Neuronal stem cell (in vitro differentiated cells): ENCODE results near the gene CD59.

Source experiments
- DNase-seq: peaks from one replicate; pipeline ENCODE4 v3.0.0-alpha.2; 2013; ENCODE audit warnings: low spot score
- H2AFZ ChIP-seq: one replicate; pipeline ENCODE4 v1.6.1; 2013; ENCODE audit warnings: mild to moderate bottlenecking, low read length, inconsistent platforms
- H2AK5ac ChIP-seq: 2 replicates; pipeline ENCODE4 v1.6.1; 2013; ENCODE audit warnings: low read depth, mild to moderate bottlenecking, inconsistent platforms, low read length, moderate library complexity, mixed read lengths
- H2BK120ac ChIP-seq: 2 replicates; pipeline ENCODE4 v1.6.1; 2013; ENCODE audit warnings: low read depth, mild to moderate bottlenecking, inconsistent platforms, low read length, moderate library complexity, mixed read lengths
- H2BK12ac ChIP-seq: one replicate; pipeline ENCODE4 v1.6.1; 2013; ENCODE audit warnings: low read length, inconsistent platforms
- H2BK15ac ChIP-seq: 2 replicates; pipeline ENCODE4 v1.6.1; 2013; ENCODE audit warnings: mild to moderate bottlenecking, low read length, inconsistent platforms, mixed read lengths
- H2BK5ac ChIP-seq: one replicate; pipeline ENCODE4 v1.6.1; 2013; ENCODE audit warnings: inconsistent platforms, mild to moderate bottlenecking, low read length, moderate library complexity
- H3K14ac ChIP-seq: one replicate; pipeline ENCODE4 v1.6.1; 2013; ENCODE audit warnings: low read length, inconsistent platforms
- H3K18ac ChIP-seq: 2 replicates; pipeline ENCODE4 v1.6.1; 2013; ENCODE audit warnings: low read length, inconsistent platforms
- H3K23ac ChIP-seq: 2 replicates; pipeline ENCODE4 v1.6.1; 2013; ENCODE audit warnings: low read depth, mild to moderate bottlenecking, mixed read lengths, low read length, inconsistent platforms; ENCODE audit not compliant: poor library complexity
- H3K27ac ChIP-seq: replicated peaks from 3 replicates; pipeline ENCODE4 v1.5.1; 2013; ENCODE audit warnings: low read length, inconsistent platforms
- H3K27me3 ChIP-seq, 3 experiments: 2 replicates each; pipeline ENCODE4 v1.6.1; 2013; ENCODE audit warnings: low read length in 3 of 3, mild to moderate bottlenecking in 2 of 3, inconsistent platforms in 1 of 3, low read depth in 1 of 3, mixed read lengths in 1 of 3, moderate library complexity in 1 of 3; ENCODE audit not compliant: control insufficient read depth in 3 of 3, insufficient read depth in 3 of 3
- H3K36me3 ChIP-seq, 2 donors: replicated peaks in 1 of 2; 2 replicates each; pipeline ENCODE4 v1.6.1; 2013; ENCODE audit warnings: low read length in 2 of 2; ENCODE audit not compliant: control insufficient read depth in 2 of 2, insufficient read depth in 2 of 2
- H3K4ac ChIP-seq: 2 replicates; pipeline ENCODE4 v1.6.1; 2013; ENCODE audit warnings: inconsistent platforms, mild to moderate bottlenecking, low read length, moderate library complexity
- H3K4me1 ChIP-seq, 2 donors: 1 replicate in 1 of 2; 2 replicates in 1 of 2; pipeline ENCODE4 v1.6.1; 2013; ENCODE audit warnings: low read length in 2 of 2, low read depth in 1 of 2; ENCODE audit not compliant: control insufficient read depth in 2 of 2, insufficient read depth in 1 of 2
- H3K4me2 ChIP-seq: one replicate; pipeline ENCODE4 v1.6.1; 2013; ENCODE audit warnings: mild to moderate bottlenecking, low read length, inconsistent platforms; ENCODE audit not compliant: insufficient read depth, poor library complexity, severe bottlenecking
- H3K4me3 ChIP-seq, 2 donors: 2 replicates each; pipeline ENCODE4 v1.5.1; 2013; ENCODE audit warnings: low read length in 2 of 2, mild to moderate bottlenecking in 2 of 2, inconsistent platforms in 1 of 2, moderate library complexity in 1 of 2
- H3K79me1 ChIP-seq: one replicate; pipeline ENCODE4 v1.6.1; 2013; ENCODE audit warnings: low read depth, mild to moderate bottlenecking, inconsistent platforms, low read length, moderate library complexity
- H3K9ac ChIP-seq: one replicate; pipeline ENCODE4 v1.6.1; 2013; ENCODE audit warnings: mild to moderate bottlenecking, low read depth, low read length, inconsistent platforms; ENCODE audit not compliant: poor library complexity
- H3K9me3 ChIP-seq, 2 donors: replicated peaks in 1 of 2; 2 replicates each; pipeline versions ENCODE3 to v1.6.1; 2013; ENCODE audit warnings: low read length in 2 of 2, mild to moderate bottlenecking in 2 of 2, inconsistent platforms in 1 of 2, low read depth in 1 of 2, mixed read lengths in 1 of 2, moderate library complexity in 1 of 2; ENCODE audit not compliant: control insufficient read depth in 2 of 2, insufficient read depth in 1 of 2
- H4K8ac ChIP-seq: one replicate; pipeline ENCODE4 v1.6.1; 2013; ENCODE audit warnings: low read depth, mild to moderate bottlenecking, inconsistent platforms, low read length, moderate library complexity
- H4K91ac ChIP-seq: one replicate; pipeline ENCODE4 v1.6.1; 2013; ENCODE audit warnings: low read length, low read depth, mild to moderate bottlenecking, inconsistent platforms; ENCODE audit not compliant: poor library complexity
- WGBS, 2 donors: extraction: QIAGEN DNeasy Blood & Tissue Kit; methylation state at CpG; one replicate each; pipeline ENCODE4 v1.1.7; 2013; ENCODE audit warnings: missing lambda C conversion rate in 2 of 2, mixed read lengths in 1 of 2; ENCODE audit not compliant: insufficient read length in 2 of 2, insufficient replicate concordance in 1 of 2; ENCODE audit errors: extremely low coverage in 2 of 2; 5-methylcytosine and 5-hydroxymethylcytosine counted together

The CD59 gene

DNA sequence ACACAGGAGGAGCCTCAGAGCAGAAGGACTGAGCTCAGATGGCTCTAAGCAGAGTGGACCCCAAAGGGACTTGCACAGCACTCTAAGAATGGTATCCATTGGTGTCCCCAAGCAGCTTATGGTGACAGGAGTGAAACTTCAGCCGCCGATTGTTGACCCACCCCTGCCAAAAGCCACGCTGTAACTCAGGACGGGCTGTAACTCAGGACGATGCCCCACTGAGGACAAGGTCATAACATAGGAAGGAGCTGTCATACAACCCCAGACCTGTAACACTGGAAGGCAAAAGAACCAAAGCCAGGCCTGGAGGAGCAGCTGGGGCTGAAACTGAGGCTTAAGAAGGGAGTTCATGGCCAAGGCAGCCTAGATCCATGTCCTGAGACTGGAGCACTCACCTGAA, 14.2 kb downstream of the CD59 start:
- Histone ChIP-seq H2BK120ac (no peak overlapping the region), H2AK5ac (no peak overlapping the region), H3K36me3 (peaks cover 5 to 53% of the 10 kb centered on the region in 2 donors), H3K18ac (no peak overlapping the region), H3K27ac (no peak overlapping the region), H2AFZ (no peak overlapping the region), H4K91ac (no peak overlapping the region), H3K9me3 (no peaks in the 10 kb centered on the region), H3K27me3 (no peaks in the 10 kb centered on the region), H3K4ac (no peak overlapping the region), H3K4me2 (no peak overlapping the region), H3K4me1 (peaks cover 8 to 11% of the 10 kb centered on the region in 2 donors), H3K23ac (no peak overlapping the region), H4K8ac (no peak overlapping the region), H2BK12ac (no peak overlapping the region), H3K4me3 (no peak overlapping the region), H3K9ac (no peak overlapping the region), H3K14ac (no peak overlapping the region), H2BK15ac (no peak overlapping the region), H2BK5ac (no peak overlapping the region), H3K79me1 (peaks cover 2% of the 10 kb centered on the region)
- DNase-seq: no peak
- no CpG with 5 or more reads among the region's 5 CpGs for WGBS, 2 donors

DNA sequence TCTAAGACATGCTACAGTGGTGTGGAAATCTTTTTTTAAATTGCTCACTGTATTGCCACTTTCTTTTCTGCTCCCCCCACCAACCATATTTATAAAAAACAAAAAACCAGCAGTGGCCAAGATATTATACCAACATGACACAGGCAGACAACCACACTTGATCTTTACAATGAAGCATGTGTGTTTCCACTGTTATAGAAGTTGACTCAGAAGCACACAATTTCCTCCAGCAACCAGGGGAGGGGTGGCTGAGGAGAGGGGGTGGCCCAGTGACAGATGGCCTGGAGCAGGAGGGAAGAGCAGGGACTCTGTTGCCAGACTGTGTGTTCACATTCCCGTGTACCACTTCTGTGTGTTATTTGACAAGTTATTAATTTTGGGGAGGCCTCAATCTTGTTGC, 14.8 kb downstream of the CD59 start:
- no peak overlapping the region for H2BK12ac ChIP-seq

DNA sequence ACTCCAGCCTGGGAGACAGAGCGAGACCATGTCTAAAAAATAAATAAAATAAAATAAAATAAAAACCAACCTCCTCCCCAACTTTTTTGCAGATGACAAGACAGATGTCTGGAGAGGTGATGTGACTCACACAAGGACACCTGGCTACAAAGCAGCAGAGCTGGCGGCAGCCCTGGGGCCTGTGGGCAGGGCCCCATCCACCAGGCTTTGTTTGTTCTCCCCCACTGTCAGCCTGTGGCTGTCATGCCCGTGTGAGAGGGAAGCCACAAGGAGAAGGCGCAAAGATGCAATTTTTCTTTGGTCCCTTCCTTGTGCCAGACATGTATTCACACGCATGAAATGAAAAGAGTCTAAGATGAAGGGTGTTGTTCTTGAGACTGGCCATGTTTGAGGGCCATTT, 16.6 kb downstream of the CD59 start:
- H3K9ac ChIP-seq: no peak overlapping the region
- no peaks in the 10 kb centered on the region for H3K9me3 ChIP-seq
- H4K91ac ChIP-seq: no peak overlapping the region
- no peaks in the 10 kb centered on the region for H3K27me3 ChIP-seq
- H3K36me3 ChIP-seq: peaks cover 7 to 69% of the 10 kb centered on the region in 2 donors
- no peak overlapping the region for H3K27ac ChIP-seq
- WGBS, 2 donors: no CpG with 5 or more reads among the region's 5 CpGs
- no peak overlapping the region for H2BK12ac ChIP-seq
- H3K4me2 ChIP-seq: no peak overlapping the region
- DNase-seq: no peak
- no peak overlapping the region for H2AK5ac ChIP-seq
- H2BK15ac ChIP-seq: no peak overlapping the region
- no peak overlapping the region for H4K8ac ChIP-seq
- no peak overlapping the region for H3K23ac ChIP-seq
- H3K4ac ChIP-seq: no peak overlapping the region
- H3K79me1 ChIP-seq: peaks cover 2% of the 10 kb centered on the region
- H2AFZ ChIP-seq: no peak overlapping the region
- H3K4me1 ChIP-seq: peaks cover 6 to 10% of the 10 kb centered on the region in 2 donors
- H3K14ac ChIP-seq: no peak overlapping the region
- H2BK120ac ChIP-seq: no peak overlapping the region
- no peak overlapping the region for H3K4me3 ChIP-seq
- no peak overlapping the region for H3K18ac ChIP-seq
- H2BK5ac ChIP-seq: no peak overlapping the region

More for the DNA sequence above, 14.8 kb downstream of the CD59 start:
- Histone ChIP-seq H2BK5ac (no peak overlapping the region), H3K18ac (no peak overlapping the region), H3K4ac (no peak overlapping the region), H3K9me3 (no peaks in the 10 kb centered on the region), H3K4me1 (peaks cover 8 to 11% of the 10 kb centered on the region in 2 donors), H3K36me3 (peaks cover 7 to 59% of the 10 kb centered on the region in 2 donors), H2AK5ac (no peak overlapping the region), H3K23ac (no peak overlapping the region), H4K91ac (no peak overlapping the region), H2AFZ (no peak overlapping the region), H3K79me1 (peaks cover 2% of the 10 kb centered on the region), H3K4me2 (no peak overlapping the region), H2BK120ac (no peak overlapping the region), H2BK15ac (no peak overlapping the region), H3K4me3 (no peak overlapping the region), H3K27me3 (no peaks in the 10 kb centered on the region), H4K8ac (no peak overlapping the region), H3K27ac (no peak overlapping the region), H3K14ac (no peak overlapping the region), H3K9ac (no peak overlapping the region)
- DNase-seq: no peak
- no CpG with 5 or more reads among the region's 1 CpG for WGBS, 2 donors

GRCh38 chr11:33718440-33718839, 17.8 kb downstream of the CD59 start:
- no peak overlapping the region for H2BK15ac ChIP-seq
- no CpG with 5 or more reads among the region's 2 CpGs for WGBS, 2 donors
- H2AFZ ChIP-seq: no peak overlapping the region
- no peak overlapping the region for H2BK5ac ChIP-seq
- H2AK5ac ChIP-seq: no peak overlapping the region
- H3K9me3 ChIP-seq: no peaks in the 10 kb centered on the region
- no peak overlapping the region for H3K4ac ChIP-seq
- H3K4me1 ChIP-seq: peaks cover 0 to under 1% of the 10 kb centered on the region in 2 donors
- H3K9ac ChIP-seq: no peak overlapping the region
- no peak overlapping the region for H2BK120ac ChIP-seq
- no peaks in the 10 kb centered on the region for H3K27me3 ChIP-seq
- no peak overlapping the region for H2BK12ac ChIP-seq
- no peak overlapping the region for H3K18ac ChIP-seq
- no peak overlapping the region for H3K4me3 ChIP-seq
- no peak overlapping the region for H3K27ac ChIP-seq
- no peak overlapping the region for H3K4me2 ChIP-seq
- H3K79me1 ChIP-seq: peaks cover 2% of the 10 kb centered on the region
- no peak overlapping the region for H3K23ac ChIP-seq
- no peak overlapping the region for H4K8ac ChIP-seq
- no peak for DNase-seq
- H3K36me3 ChIP-seq: peaks cover 11 to 79% of the 10 kb centered on the region in 2 donors
- H3K14ac ChIP-seq: no peak overlapping the region
- no peak overlapping the region for H4K91ac ChIP-seq
